Inferior parietal cortex (tissue), 1 donor: ENCODE results near the gene GJB5.

ENCODE experiments used
- DNase-seq: peaks from one replicate; pipeline ENCODE4 v3.0.0-alpha.2; 2016; ENCODE audit errors: extremely low spot score

Gene GJB5

DNA sequence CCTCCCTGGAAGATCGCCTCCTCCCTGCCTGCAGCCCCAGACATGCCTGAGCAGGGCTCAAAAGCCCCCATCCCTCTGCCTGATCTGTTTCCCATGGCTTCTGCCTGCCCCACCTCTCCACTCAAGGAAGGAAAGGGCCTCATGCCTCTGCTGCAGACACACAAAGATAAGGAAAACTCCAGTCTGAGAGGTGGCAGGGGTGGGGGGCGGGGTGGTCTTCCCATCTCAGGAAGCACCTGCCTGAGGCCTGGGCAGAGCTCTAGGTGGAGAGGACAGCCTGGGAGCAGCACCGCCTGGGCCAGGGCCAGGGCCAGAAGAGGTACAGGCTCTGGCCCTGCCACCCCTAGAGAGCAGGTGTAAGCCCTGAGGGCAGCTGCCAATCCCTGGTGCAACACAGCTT, 22.1 kb downstream of the GJB5 start:
- no peak for DNase-seq

DNA sequence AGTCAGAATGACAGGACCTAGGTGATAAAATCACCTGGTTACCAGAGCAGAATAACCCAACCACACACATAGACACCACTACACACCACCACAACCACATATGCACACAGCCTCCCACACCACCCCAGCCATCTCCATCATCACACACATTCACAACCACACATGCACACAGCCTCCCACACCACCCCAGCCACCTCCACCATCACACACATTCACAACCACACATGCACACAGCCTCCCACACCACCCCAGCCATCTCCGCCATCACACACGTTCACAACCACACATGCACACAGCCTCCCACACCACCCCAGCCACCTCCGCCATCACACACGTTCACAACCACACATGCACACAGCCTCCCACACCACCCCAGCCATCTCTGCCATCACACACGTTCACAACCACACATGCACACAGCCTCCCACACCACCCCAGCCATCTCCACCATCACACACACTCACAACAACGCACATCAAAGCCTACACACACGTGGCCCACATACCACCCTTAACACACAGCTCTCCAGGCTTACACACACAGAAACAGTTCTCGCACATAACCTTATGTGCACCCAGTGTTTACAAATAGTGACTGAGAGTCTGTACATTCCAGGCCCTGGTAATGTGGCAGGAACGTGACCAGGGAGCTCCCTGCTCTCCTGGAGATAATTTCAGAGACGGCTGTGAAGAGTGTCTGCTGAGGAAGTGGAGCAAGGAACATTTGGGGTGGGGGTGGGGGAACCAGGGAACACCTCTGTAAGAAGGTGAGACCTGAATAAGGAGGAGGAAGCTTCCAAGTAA, 22.9 kb downstream of the GJB5 start:
- DNase-seq: no peak

DNA sequence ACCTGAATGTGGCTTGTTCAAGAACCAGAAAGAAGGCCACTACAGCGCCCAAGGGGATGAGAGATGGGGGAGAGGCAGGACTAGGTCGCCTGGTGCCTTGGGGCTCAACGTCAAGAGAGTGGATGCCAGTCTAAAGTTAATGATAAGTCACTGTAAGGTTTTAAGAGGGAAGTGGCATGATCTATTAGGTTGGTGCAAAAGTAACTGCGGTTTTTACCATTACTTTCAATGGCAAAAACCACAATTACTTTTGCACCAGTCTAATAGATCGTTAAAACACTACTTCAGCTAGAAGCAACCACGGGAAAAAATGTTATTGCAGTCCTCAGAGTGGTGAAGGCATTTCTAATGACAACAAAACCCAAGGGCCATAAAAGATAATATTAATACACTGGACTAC, 23.5 kb downstream of the GJB5 start:
- no peak for DNase-seq

DNA sequence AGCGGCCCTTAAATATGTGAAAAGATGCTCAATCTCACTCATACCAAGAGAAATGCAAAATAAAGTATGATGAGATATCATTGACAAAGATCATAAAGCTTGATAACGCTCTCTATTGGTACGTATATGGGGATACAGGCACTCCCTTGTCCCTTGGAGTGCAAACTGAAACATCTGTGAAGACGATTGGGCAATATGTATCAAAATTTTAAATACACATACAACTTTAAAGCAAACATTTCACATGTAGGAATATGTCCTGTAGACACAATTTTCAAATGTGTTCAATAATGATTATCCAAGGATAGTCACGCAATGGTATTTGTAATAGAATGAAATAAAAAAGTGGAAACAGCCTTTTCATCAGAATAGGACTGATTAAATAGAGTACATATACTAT, 24.2 kb downstream of the GJB5 start:
- no peak for DNase-seq

DNA sequence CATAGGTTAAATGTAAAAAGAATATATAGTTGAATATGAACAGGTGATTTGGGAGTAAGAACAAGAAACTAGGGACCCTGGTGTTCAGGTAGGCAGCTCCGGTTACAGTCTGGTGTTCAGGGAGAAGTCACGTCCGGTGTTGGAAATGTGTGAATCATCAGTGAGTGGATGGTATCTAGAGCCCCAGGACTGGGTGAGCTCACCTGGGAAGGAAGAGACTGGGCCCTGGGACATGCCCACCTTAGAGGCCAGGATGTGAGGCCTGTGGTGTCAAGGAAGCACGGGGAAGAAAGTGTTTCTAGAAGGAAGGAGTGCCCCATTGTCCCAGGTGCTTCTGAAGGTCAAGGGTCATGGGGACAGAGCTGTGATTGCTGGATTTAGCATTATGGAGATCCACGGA, 24.7 kb downstream of the GJB5 start:
- DNase-seq: no peak

DNA sequence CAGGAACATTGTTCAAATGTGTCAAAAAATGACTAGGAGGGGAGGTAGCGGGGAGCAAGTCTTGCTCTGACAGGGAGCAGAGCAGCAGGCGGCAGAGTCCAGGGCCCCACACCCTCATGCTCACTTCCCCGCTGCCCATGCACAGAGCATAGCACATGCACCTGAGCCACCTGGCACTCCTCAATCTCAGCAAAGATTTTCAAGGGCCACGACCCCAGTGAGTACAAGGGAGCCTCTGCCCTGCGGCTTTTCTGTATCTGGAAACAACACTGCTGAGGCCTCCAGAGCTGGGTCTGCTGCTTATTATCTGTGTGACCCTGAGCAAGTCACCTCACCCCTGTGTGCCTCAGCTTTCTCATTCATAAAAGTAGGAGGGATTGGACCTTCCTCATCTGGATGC, 25.1 kb downstream of the GJB5 start:
- DNase-seq: no peak

DNA sequence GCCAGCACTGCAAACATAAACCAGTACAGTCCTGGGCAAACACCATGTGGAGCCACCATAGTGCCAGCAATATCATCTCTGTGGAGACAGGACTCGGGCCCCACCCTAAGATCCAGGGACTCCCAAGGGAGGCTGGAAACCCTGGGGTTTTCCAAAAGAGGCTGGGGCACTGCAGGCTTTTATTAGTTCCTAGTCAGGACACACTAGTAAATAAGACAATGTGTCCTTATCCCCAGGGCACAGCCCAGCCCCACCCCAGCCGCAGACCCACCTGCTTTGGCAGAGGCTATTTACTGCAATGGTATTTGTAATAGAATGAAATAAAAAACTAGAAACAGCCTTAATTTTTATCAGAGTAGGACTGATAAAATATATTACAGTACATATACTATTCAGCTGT, 25.7 kb downstream of the GJB5 start:
- DNase-seq: no peak

DNA sequence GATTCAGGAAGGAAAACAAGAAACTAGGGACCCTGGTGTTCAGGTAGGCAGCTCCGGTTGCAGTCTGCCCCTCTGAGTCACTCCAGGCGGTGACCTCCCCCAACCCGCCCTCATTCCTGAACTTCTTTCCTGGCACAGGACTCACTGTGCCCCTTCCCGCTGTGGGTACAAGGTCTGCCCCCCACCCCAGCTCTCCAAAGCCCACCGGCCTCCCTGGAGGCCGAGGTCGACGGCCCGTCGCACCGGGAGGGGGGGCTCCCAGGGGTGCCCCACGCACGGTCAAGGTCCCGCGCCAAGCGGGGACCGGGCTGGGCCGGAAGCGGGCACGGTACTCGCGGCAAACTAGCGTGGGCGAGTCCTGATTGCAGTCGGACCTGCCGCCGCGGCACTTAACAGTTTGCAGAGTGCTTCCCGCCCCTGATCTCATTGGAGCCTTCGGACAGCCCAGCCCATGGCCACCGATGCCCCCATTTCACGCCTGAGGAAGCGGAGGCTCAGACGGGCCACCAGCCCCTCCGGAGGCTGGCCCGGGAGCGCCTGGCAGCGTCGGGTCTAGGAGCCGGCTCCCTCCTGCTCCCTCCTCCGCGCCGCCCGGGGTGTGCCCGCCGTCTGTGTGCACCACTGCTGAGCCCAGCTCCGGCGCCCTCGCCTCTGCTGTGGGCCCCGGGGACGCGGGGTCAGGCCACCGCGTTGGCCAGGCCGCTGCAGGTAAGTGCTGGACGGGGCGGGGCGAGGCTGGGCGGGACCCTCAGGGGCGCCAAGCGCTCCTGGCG, 26.4 kb downstream of the GJB5 start, which contains the start of gene GJB3:
Gene GJB3, plus strand, starts transcription at position 144 of the 773 bp plus-strand sequence. CDS start 3,549 bp downstream, outside the sequence.
- DNase-seq: no peak

DNA sequence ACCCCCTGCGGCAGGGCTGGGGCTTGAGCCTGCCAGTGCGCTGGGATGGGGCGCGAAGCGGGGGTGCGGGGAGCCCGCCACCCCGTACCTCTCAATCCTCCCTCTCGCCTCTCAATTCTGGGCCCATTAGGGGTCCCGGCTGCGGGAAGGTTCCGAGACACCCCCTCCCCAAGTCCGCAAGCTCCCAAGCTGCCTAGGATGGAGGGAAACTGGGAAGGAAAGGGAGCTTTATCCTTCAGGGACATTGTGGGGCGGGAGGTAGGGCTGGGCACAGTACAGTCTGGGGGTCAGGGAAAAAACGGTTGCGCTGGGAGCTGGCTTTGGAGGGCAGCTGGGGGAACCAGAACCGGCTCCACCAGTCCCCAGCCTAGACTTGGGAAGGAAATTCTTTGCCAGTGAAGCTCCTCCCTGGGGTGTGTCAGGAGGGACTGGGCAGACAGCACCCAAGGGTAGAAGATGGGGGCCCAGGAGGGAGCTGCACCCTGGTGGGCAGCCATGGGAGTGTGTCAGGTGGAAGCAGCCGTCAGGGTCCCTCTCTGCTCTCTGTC, 27.1 kb downstream of the GJB5 start:
- DNase-seq: no peak

DNA sequence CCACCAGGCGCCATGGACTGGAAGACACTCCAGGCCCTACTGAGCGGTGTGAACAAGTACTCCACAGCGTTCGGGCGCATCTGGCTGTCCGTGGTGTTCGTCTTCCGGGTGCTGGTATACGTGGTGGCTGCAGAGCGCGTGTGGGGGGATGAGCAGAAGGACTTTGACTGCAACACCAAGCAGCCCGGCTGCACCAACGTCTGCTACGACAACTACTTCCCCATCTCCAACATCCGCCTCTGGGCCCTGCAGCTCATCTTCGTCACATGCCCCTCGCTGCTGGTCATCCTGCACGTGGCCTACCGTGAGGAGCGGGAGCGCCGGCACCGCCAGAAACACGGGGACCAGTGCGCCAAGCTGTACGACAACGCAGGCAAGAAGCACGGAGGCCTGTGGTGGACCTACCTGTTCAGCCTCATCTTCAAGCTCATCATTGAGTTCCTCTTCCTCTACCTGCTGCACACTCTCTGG, 29.9 kb downstream of the GJB5 start:
- DNase-seq: no peak

DNA sequence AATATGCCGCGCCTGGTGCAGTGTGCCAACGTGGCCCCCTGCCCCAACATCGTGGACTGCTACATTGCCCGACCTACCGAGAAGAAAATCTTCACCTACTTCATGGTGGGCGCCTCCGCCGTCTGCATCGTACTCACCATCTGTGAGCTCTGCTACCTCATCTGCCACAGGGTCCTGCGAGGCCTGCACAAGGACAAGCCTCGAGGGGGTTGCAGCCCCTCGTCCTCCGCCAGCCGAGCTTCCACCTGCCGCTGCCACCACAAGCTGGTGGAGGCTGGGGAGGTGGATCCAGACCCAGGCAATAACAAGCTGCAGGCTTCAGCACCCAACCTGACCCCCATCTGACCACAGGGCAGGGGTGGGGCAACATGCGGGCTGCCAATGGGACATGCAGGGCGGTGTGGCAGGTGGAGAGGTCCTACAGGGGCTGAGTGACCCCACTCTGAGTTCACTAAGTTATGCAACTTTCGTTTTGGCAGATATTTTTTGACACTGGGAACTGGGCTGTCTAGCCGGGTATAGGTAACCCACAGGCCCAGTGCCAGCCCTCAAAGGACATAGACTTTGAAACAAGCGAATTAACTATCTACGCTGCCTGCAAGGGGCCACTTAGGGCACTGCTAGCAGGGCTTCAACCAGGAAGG, 30.5 kb downstream of the GJB5 start:
- DNase-seq: no peak

DNA sequence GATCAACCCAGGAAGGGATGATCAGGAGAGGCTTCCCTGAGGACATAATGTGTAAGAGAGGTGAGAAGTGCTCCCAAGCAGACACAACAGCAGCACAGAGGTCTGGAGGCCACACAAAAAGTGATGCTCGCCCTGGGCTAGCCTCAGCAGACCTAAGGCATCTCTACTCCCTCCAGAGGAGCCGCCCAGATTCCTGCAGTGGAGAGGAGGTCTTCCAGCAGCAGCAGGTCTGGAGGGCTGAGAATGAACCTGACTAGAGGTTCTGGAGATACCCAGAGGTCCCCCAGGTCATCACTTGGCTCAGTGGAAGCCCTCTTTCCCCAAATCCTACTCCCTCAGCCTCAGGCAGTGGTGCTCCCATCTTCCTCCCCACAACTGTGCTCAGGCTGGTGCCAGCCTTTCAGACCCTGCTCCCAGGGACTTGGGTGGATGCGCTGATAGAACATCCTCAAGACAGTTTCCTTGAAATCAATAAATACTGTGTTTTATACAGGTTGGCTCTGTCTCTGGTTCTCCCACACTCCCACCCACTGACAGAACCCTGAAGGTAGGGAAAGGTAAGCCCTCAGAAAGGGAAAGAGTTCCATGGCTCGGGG, 31.1 kb downstream of the GJB5 start:
- no peak for DNase-seq

DNA sequence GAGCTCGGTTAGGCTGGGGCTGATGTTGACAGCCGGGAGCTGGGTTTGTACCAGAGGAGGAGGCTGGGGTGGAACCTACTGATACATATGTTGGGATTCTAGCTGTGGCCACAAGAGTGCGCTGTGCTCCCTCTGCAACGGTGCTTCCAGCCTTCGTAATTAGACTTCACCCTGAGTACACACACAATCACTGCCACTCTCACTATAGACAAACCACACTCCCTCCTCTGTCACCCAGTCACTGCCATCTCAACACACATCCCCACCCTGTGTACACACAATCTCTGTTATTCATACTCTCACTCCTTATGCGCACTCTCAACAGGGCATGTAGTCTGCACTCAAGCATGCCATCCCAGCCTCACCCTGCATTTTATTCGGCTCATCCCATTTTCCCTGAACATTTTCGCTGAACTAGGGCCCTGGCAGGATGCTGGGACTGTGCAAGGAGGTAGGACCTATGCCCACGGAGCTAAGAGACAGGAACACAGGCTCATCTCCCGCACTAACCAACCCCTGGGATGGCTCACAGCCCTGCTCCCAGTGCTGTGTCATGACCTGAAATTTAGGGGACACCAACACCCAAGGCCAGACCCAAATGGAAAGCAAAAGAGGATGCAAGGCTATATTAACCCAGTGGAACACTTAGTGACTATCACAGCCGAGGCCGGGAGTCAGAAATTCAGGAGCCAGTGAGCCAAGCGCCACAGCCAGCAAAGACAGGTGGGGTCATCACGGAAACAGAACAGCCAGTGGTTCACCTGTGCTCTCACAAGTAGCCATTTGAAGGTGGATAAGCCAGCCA, 31.9 kb downstream of the GJB5 start:
- DNase-seq: peak; percentile 86

DNA sequence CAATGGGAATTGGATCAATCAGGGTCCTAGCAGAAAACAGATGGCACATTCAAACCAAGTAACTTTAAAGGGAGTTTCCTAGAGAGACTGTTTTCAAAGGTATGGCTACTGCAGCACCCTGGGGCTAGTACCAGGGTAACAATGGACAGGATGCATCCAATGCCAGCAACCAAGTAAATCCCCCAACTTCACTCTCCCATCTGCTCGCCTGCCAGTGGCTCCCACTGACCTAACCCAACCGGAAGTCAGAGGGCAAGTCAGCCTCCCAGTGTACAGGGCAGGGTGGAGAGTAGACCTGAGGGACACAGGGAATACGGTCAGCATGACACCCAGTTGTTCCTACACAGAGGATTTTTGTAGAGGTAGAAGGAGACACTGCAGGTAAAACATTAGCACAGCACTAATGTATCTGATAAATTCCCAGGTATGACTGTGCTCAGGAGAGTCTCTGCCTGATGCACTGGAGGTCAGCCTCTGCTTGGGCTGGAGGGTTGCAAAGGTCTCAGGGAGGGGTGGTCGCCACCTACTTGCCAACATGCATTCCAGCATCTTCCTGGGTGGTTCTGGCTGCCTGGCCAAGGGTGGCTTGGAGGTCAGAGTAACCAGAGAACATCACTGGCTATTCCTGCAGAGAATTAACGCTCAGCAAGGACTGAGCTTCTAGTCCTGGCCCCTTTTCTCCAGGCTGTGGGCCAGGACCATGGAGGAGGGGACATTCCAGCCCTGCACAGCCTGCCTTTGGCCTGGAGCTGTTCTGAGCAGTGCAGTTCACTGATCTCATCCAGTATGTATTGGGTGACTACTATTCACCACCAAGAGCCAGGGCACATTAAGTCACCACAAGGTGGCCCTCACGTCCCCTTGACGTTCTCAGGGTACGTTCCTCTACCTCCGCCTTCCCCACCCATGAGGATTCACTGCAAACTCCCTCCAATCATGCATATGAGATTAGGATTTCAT, 32.9 kb downstream of the GJB5 start:
- DNase-seq: no peak

DNA sequence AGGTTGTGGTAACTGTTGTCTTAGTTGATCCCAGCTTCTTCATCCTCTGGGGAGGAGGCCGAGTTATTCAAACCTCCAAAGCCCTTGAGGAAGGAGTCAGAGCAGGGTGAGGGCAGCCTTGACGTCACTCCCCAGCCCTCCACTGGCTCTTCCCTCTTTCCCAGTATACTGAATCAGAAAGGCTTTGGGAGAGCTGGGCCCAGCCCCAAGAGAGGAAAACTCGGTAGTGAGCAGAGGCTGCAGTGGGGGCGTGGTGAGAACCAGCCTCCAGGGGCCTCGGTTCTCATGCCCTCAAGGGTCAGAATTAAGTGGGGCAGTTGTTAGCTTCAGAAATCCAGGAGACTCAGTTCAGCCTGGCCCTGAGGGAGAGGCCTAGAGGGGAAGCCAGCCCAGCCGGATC, 36.1 kb downstream of the GJB5 start:
- DNase-seq: no peak

DNA sequence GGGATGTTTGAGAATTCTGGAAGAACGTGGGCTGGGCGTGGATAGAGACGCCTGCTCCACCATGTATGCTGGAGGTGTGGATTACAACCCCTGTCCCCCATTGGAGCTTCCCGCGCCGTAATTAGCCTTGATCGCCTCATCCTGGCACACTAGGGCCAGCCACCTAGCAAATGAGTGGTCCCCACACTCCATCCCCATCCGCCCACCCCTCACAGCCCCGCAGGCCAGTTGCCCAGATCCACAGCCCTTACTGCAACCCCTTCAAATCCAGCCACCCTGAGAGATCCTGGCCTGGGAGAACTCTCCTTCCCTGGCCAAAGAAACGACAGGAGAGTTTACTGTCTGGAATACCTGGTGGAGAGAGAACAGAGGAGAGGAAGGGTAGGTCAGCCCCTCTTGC, 37.6 kb downstream of the GJB5 start:
- no peak for DNase-seq

DNA sequence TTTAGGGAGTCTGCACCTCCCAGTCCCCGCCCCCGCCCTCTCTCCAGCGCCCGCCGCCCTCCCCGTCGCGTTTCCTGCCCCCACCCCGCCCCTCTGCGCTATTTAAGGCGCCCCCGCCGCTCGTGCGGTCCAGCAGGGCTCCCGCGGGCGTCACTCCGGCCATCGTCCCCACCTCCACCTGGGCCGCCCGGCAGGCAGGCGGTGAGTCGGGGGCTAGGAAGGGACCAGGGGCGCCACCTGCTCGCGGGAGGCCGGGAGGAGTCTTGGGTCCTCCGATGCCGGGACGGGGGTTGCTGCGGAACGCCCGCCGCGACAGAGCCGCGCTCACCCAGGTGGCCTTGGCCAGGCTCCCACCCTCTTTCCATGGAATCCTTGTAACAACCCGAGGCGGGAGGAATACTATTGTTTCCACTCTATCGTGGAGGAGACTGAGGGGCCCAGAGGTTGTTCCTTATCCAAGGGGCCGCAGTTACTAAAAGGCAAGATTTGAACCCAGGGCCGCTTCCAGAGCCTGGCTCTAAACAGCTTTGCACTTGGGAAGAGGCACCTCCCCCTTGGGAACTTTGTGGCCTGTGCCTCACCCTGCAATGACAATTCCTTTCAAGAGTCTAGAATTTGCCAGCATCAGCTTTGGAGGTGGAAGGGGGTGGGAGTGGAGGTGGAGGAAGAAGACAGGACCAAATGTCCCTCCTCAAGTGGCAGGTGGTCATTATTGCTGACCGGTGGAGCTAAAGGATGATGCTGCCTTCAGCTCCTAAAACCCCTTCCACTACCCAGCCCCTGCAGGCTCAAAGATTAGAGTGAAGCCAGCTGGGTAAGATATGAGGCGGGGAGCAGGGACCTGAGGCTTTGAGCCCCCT, 38.3 kb downstream of the GJB5 start, which contains the start of gene GJA4:
Gene GJA4, plus strand, starts transcription at position 132 of the 860 bp plus-strand sequence. CDS start 1,215 bp downstream, outside the sequence.
- DNase-seq: no peak

DNA sequence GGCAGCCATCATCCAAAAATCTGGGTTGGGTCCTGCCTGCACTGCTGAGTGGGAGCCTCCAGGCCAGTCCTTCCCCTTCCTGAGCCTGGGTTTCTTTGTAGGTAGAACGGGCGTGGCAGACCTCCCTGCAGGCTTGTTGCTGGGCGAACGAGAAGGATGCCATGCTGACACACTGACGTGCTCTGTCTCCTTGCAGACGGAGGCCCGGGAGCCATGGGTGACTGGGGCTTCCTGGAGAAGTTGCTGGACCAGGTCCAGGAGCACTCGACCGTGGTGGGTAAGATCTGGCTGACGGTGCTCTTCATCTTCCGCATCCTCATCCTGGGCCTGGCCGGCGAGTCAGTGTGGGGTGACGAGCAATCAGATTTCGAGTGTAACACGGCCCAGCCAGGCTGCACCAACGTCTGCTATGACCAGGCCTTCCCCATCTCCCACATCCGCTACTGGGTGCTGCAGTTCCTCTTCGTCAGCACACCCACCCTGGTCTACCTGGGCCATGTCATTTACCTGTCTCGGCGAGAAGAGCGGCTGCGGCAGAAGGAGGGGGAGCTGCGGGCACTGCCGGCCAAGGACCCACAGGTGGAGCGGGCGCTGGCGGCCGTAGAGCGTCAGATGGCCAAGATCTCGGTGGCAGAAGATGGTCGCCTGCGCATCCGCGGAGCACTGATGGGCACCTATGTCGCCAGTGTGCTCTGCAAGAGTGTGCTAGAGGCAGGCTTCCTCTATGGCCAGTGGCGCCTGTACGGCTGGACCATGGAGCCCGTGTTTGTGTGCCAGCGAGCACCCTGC, 39.3 kb downstream of the GJB5 start:
- no peak for DNase-seq
